ENCODE measurements around the gene CCDC18.
"Not testable (repeated sequence)": the region's sequence is repeated elsewhere in the genome, so short reads cannot be mapped to it uniquely, and the experiment has no call there.

Gene CCDC18

GRCh38 chr1:93186667-93187066 is 6.1 kb downstream of the CCDC18 start:
- Mint-ChIP-seq H3K4me3 (no peak overlapping the region), H3K36me3 (ENCODE audit: low read depth) (peaks cover 44% of the 10 kb centered on the region), H3K27ac (no peak overlapping the region), H3K27me3 (ENCODE audit: low read depth) (no peaks in the 10 kb centered on the region), H3K4me1 (ENCODE audit: low read depth) (peaks cover 43% of the 10 kb centered on the region), H3K9me3 (no peaks in the 10 kb centered on the region)
- DNase-seq (ENCODE audit: low spot score), result no peak

DNA sequence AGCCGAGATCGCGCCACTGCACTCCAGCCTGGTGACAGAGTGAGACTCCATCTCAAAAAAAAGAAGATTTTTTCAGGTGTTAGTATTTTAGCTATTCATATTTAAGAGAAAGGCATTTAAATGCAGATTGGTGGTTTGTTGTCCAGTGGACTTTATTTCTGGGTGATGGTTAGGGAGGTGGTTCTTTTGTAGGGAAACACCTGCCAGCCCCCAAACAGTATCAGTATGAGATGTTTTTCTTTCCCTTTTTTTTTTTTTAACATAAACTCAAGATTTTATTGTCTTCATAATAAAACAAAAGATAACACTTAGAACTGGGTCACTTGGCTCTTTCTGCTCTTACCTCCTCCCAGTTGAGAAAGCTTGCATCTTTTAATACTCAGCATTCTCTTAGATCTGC is 9.9 kb downstream of the CCDC18 start:
- no peaks in the 10 kb centered on the region for H3K27me3 Mint-ChIP-seq (ENCODE audit: low read depth)
- no peak overlapping the region for H3K27ac Mint-ChIP-seq
- peaks cover 47% of the 10 kb centered on the region for H3K36me3 Mint-ChIP-seq (ENCODE audit: low read depth)
- H3K4me3 Mint-ChIP-seq, result no peak overlapping the region
- H3K4me1 Mint-ChIP-seq (ENCODE audit: low read depth), result peaks cover 21% of the 10 kb centered on the region
- H3K9me3 Mint-ChIP-seq, result no peaks in the 10 kb centered on the region
- no peak for DNase-seq (ENCODE audit: low spot score)

DNA sequence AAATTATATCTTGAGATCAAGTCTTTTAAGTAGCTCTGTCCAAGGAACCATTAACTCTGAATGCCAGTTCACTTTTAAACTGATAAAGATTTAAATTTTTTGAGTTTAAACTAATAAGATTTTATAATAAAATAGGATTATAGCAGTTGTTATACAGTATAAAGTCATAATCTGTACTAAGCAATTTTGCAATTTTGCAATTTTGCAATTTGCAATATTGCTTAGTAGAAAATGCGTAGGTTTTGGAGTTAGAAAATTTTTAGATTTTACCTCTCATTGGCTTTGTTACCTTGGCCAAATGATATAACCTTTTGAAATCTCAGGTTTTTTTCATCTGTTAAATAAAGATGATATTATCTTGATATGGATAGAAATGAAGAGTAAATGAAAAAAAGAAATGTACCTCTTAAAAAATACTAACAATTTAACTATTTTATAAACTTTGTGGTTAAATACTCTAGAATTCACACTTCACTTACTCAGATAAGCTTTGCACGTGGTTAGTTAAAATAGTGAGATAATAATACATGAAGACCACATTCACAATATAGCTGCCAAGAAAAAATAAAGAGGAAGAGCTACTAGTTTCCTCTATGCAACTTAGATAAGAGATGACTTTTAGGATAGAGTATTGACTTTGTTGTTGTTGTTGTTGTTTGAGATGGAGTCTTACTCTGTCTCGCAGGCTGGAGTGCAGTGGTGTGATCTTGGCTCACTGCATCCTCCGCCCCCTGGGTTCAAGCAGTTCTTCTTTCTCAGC is 13.9 kb downstream of the CCDC18 start:
- H3K27me3 Mint-ChIP-seq (ENCODE audit: low read depth), result no peaks in the 10 kb centered on the region
- no peak overlapping the region for H3K27ac Mint-ChIP-seq
- H3K4me3 Mint-ChIP-seq, result no peak overlapping the region
- peaks cover 21% of the 10 kb centered on the region for H3K4me1 Mint-ChIP-seq (ENCODE audit: low read depth)
- no peaks in the 10 kb centered on the region for H3K9me3 Mint-ChIP-seq
- H3K36me3 Mint-ChIP-seq (ENCODE audit: low read depth), result peaks cover 55% of the 10 kb centered on the region
- DNase-seq (ENCODE audit: low spot score), result no peak

GRCh38 chr1:93196591-93196990 is 16.1 kb downstream of the CCDC18 start:
- Mint-ChIP-seq H3K9me3 (no peaks in the 10 kb centered on the region), H3K27ac (no peak overlapping the region), H3K27me3 (ENCODE audit: low read depth) (no peaks in the 10 kb centered on the region), H3K36me3 (ENCODE audit: low read depth) (peaks cover 47% of the 10 kb centered on the region), H3K4me3 (no peak overlapping the region), H3K4me1 (ENCODE audit: low read depth) (peaks cover 14% of the 10 kb centered on the region)
- no peak for DNase-seq (ENCODE audit: low spot score)

DNA sequence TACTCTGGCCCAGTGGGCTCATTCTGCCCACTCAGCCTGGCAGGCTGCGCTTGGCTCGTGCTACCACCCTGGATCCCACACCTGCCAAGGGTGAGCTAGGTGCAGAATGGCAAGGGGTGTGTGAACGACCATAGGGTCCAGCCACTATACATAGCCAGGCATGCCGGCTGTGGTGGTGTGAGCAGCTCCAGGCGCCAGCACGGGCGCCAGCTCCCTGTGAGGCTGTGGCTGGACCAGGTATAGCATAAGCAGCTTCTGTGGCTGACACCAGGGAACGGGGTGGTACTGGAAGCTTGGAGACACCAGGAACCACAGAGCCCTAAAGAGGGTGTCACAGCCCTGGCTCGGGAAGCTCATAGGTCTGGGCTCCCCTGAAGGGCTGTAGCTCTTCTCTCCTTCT is 18.6 kb downstream of the CCDC18 start:
- peaks cover 38% of the 10 kb centered on the region for H3K36me3 Mint-ChIP-seq (ENCODE audit: low read depth)
- H3K4me3 Mint-ChIP-seq, result no peak overlapping the region
- no peak overlapping the region for H3K27ac Mint-ChIP-seq

GRCh38 chr1:93200086-93200620 is 19.6 kb downstream of the CCDC18 start:
- H3K27me3 Mint-ChIP-seq (ENCODE audit: low read depth), result no peaks in the 10 kb centered on the region

More for the DNA sequence above, 18.6 kb downstream of the CCDC18 start:
- peaks cover 13% of the 10 kb centered on the region for H3K4me1 Mint-ChIP-seq (ENCODE audit: low read depth)
- no peak for DNase-seq (ENCODE audit: low spot score)
- no peaks in the 10 kb centered on the region for H3K9me3 Mint-ChIP-seq
- H3K27me3 Mint-ChIP-seq (ENCODE audit: low read depth), result no peaks in the 10 kb centered on the region

DNA sequence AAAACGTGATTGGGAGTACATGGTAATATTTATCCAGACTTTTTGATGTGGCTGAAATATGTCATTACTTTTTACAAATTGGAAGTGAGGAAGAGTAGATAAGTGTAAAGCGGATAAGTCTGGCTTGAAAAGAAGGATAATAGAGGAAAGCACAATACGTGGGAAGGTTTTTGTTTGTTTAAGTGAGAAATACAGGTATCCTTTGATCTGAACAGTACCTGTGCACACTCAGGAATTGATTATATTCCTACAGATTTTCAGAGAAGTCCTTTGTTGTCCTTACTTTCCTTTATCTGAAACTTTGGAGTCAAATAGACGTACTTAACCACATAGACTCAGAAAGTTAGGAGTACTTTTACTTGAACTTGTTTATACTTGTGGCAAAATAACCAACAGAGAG is 20.2 kb downstream of the CCDC18 start:
- no peak overlapping the region for H3K4me3 Mint-ChIP-seq
- no peak for DNase-seq (ENCODE audit: low spot score)
- H3K4me1 Mint-ChIP-seq (ENCODE audit: low read depth), result peaks cover 9% of the 10 kb centered on the region
- H3K27ac Mint-ChIP-seq, result no peak overlapping the region
- no peaks in the 10 kb centered on the region for H3K27me3 Mint-ChIP-seq (ENCODE audit: low read depth)
- no peaks in the 10 kb centered on the region for H3K9me3 Mint-ChIP-seq
- peaks cover 28% of the 10 kb centered on the region for H3K36me3 Mint-ChIP-seq (ENCODE audit: low read depth)

More at GRCh38 chr1:93200086-93200620, 19.6 kb downstream of the CCDC18 start:
- peaks cover 10% of the 10 kb centered on the region for H3K4me1 Mint-ChIP-seq (ENCODE audit: low read depth)
- DNase-seq (ENCODE audit: low spot score), result no peak
- no peak overlapping the region for H3K4me3 Mint-ChIP-seq
- H3K9me3 Mint-ChIP-seq, result no peaks in the 10 kb centered on the region
- H3K27ac Mint-ChIP-seq, result no peak overlapping the region
- H3K36me3 Mint-ChIP-seq (ENCODE audit: low read depth), result peaks cover 31% of the 10 kb centered on the region

- DNase-seq (ENCODE audit: low spot score), result no peak
- Mint-ChIP-seq H3K4me3 (no peak overlapping the region), H3K27me3 (ENCODE audit: low read depth) (no peaks in the 10 kb centered on the region), H3K27ac (no peak overlapping the region), H3K36me3 (ENCODE audit: low read depth) (peaks cover 24% of the 10 kb centered on the region), H3K9me3 (no peaks in the 10 kb centered on the region), H3K4me1 (ENCODE audit: low read depth) (no peaks in the 10 kb centered on the region)
These were observed 25.5 kb downstream of the CCDC18 start for GRCh38 chr1:93205892-93206566.

GRCh38 chr1:93206567-93206954 is 26.0 kb downstream of the CCDC18 start:
- H3K27me3 Mint-ChIP-seq (ENCODE audit: low read depth), result no peaks in the 10 kb centered on the region
- no peaks in the 10 kb centered on the region for H3K9me3 Mint-ChIP-seq
- H3K36me3 Mint-ChIP-seq (ENCODE audit: low read depth), result peaks cover 27% of the 10 kb centered on the region
- no peaks in the 10 kb centered on the region for H3K4me1 Mint-ChIP-seq (ENCODE audit: low read depth)
- H3K27ac Mint-ChIP-seq, result no peak overlapping the region
- H3K4me3 Mint-ChIP-seq, result no peak overlapping the region
- no peak for DNase-seq (ENCODE audit: low spot score)

DNA sequence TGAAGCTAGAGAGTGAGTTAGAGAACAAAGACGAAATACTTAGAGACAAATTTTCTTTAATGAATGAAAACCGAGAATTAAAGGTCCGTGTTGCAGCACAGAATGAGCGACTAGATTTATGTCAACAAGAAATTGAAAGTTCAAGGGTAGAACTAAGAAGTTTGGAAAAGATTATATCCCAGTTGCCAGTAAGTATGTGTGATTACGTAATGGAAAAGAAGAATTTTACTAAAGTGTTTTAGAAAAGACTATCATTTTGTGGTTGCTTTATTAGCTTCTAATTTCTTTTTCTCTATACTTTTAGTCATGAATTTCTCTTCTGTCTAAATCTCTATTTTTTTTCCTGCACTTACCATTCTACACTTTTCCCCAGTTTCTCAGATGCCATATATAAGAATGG is 26.7 kb downstream of the CCDC18 start:
- Mint-ChIP-seq H3K27me3 (ENCODE audit: low read depth) (no peaks in the 10 kb centered on the region), H3K4me1 (ENCODE audit: low read depth) (no peaks in the 10 kb centered on the region), H3K4me3 (no peak overlapping the region), H3K36me3 (ENCODE audit: low read depth) (peaks cover 29% of the 10 kb centered on the region), H3K27ac (no peak overlapping the region), H3K9me3 (no peaks in the 10 kb centered on the region)
- no peak for DNase-seq (ENCODE audit: low spot score)

DNA sequence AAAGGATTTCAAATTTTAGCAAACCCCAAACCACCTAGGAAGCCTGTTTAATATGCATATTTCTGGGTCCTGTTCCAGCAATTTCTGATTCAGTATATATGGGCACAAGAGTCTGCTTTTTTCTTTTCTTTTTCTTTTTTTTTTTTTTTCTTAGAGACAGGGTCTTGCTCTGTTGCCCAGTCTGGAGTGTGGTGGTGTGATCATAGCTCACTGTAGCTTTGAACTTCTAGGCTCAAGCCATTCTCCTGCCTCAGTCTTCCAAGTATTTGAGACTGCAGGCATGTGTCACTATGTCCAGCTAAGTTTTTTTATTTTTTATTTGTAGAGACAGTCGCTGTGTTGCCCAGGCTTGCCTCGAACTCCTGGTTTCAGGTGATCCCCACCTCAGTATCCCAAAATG is 34.8 kb downstream of the CCDC18 start:
- Mint-ChIP-seq H3K27me3 (ENCODE audit: low read depth) (no peaks in the 10 kb centered on the region), H3K27ac (no peak overlapping the region), H3K9me3 (no peaks in the 10 kb centered on the region), H3K4me3 (no peak overlapping the region), H3K4me1 (ENCODE audit: low read depth) (peaks cover 25% of the 10 kb centered on the region), H3K36me3 (ENCODE audit: low read depth) (peaks cover 55% of the 10 kb centered on the region)
- no peak for DNase-seq (ENCODE audit: low spot score)

DNA sequence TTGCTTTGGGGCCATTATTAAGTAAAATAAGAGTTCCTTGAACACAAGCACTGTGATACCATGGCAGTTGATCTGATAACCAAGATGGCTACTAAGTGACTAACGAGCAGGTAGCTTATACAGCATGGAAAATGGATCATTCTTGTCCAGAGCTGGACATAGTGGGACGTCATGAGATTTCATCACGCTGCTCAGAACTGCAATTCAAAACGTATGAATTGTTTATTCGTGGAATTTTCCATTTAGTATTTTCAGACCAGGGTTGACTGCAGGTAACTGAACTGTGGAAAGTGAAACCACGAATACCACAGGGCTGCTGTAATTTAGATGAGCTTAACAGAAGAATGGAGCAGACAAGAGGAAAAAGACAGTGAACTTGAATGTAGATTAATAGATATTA is 38.9 kb downstream of the CCDC18 start:
- peak overlapping the region; percentile 86 for H3K27ac Mint-ChIP-seq
- peaks cover 8% of the 10 kb centered on the region for H3K9me3 Mint-ChIP-seq
- peaks cover 34% of the 10 kb centered on the region for H3K4me1 Mint-ChIP-seq (ENCODE audit: low read depth)
- H3K36me3 Mint-ChIP-seq (ENCODE audit: low read depth), result peaks cover 59% of the 10 kb centered on the region
- peak overlapping the region; percentile 75 for H3K4me3 Mint-ChIP-seq
- no peaks in the 10 kb centered on the region for H3K27me3 Mint-ChIP-seq (ENCODE audit: low read depth)
- peak; percentile 48 for DNase-seq (ENCODE audit: low spot score)

- H3K27me3 Mint-ChIP-seq (ENCODE audit: low read depth); DNase-seq (ENCODE audit: low spot score); H3K9me3 Mint-ChIP-seq: not testable (repeated sequence)
- peak overlapping the region; percentile 86 for H3K27ac Mint-ChIP-seq
- H3K4me1 Mint-ChIP-seq (ENCODE audit: low read depth), result peaks cover 36% of the 10 kb centered on the region
- peaks cover 61% of the 10 kb centered on the region for H3K36me3 Mint-ChIP-seq (ENCODE audit: low read depth)
- peak overlapping the region; percentile 27 for H3K4me3 Mint-ChIP-seq
These were observed 40.2 kb downstream of the CCDC18 start for GRCh38 chr1:93220716-93221115.

GRCh38 chr1:93221913-93222312 is 41.4 kb downstream of the CCDC18 start:
- H3K36me3 Mint-ChIP-seq (ENCODE audit: low read depth), result peaks cover 64% of the 10 kb centered on the region
- H3K9me3 Mint-ChIP-seq, result peaks cover 8% of the 10 kb centered on the region
- DNase-seq (ENCODE audit: low spot score), result no peak
- no peak overlapping the region for H3K27ac Mint-ChIP-seq
- H3K4me3 Mint-ChIP-seq, result no peak overlapping the region
- H3K27me3 Mint-ChIP-seq (ENCODE audit: low read depth), result no peaks in the 10 kb centered on the region
- peaks cover 36% of the 10 kb centered on the region for H3K4me1 Mint-ChIP-seq (ENCODE audit: low read depth)

Data from T-helper 2 cell treated with Interferon-gamma antibody and Interleukin-4, amounts not matched to agents 5 μg/mL and 100 μg/mL, for 36 hours (primary cell).